ENCODE results near the gene TANGO2. TPM values are rescaled to one million over a fixed set of nuclear protein-coding genes. Genes with fewer than 3 reads are reported as not detected.

Gene TANGO2
- total RNA-seq, 1 experiment from 2014 or later: 21.5 TPM

- CTCF ChIA-PET: no interaction called here
- intact Hi-C loops (cut with micrococcal nuclease; ENCODE audit: unreplicated experiment): no loop called here
- no peak for TF ChIP-seq CTCF (conservative IDR thresholded peaks at IDR 0.05; ENCODE audit: low read depth, low read length)
- TF ChIP-seq EZH2 (IDR thresholded peaks at IDR 0.05; ENCODE audit: borderline replicate concordance, low read depth, low read length, poor library complexity, severe bottlenecking): no peak
- no peak overlapping the region for H3K27ac ChIP-seq (ENCODE audit: low read depth, low read length, poor library complexity, severe bottlenecking)
- peaks cover 7% of the 10 kb centered on the region for H3K4me1 ChIP-seq (ENCODE audit: insufficient read depth, low read length, poor library complexity, severe bottlenecking)
- H3K4me3 ChIP-seq (ENCODE audit: low read depth, low read length, poor library complexity, severe bottlenecking): no peak overlapping the region
- no peaks in the 10 kb centered on the region for H3K9me3 ChIP-seq (ENCODE audit: low read depth, low read length, poor library complexity, severe bottlenecking)
- no peaks in the 10 kb centered on the region for H3K27me3 ChIP-seq (replicated peaks; ENCODE audit: insufficient read depth, low read depth, low read length, poor library complexity)
- H3K36me3 ChIP-seq (ENCODE audit: insufficient read depth, low read length, poor library complexity, severe bottlenecking): no peaks in the 10 kb centered on the region
- no peak for DNase-seq (ENCODE audit: low spot score)
- POLR2A ChIA-PET (ENCODE audit: low non-redundant PET): no interaction called here
- no TSS peak for BruUV-seq (replicated peaks)
These were observed 28.0 kb upstream of the TANGO2 start for GRCh38 chr22:19992921-19993355.

GRCh38 chr22:19993926-19994325, 27.0 kb upstream of the TANGO2 start:
- CTCF ChIA-PET: no interaction called here
- POLR2A ChIA-PET (ENCODE audit: low non-redundant PET): no interaction called here

GRCh38 chr22:19994851-19995610, 25.9 kb upstream of the TANGO2 start:
- no peak for DNase-seq (ENCODE audit: low spot score)
- intact Hi-C loops (cut with micrococcal nuclease; ENCODE audit: unreplicated experiment): no loop called here
- ChIA-PET CTCF (no interaction called here), POLR2A (ENCODE audit: low non-redundant PET) (no interaction called here)
- H3K4me3 ChIP-seq (ENCODE audit: low read depth, low read length, poor library complexity, severe bottlenecking): no peak overlapping the region
- no peaks in the 10 kb centered on the region for H3K27me3 ChIP-seq (replicated peaks; ENCODE audit: insufficient read depth, low read depth, low read length, poor library complexity)
- H3K36me3 ChIP-seq (ENCODE audit: insufficient read depth, low read length, poor library complexity, severe bottlenecking): no peaks in the 10 kb centered on the region
- no TSS peak for BruUV-seq (replicated peaks)
- no peak overlapping the region for H3K27ac ChIP-seq (ENCODE audit: low read depth, low read length, poor library complexity, severe bottlenecking)
- no peaks in the 10 kb centered on the region for H3K9me3 ChIP-seq (ENCODE audit: low read depth, low read length, poor library complexity, severe bottlenecking)
- TF ChIP-seq CTCF (conservative IDR thresholded peaks at IDR 0.05; ENCODE audit: low read depth, low read length) (no peak), EZH2 (IDR thresholded peaks at IDR 0.05; ENCODE audit: borderline replicate concordance, low read depth, low read length, poor library complexity, severe bottlenecking) (no peak)
- peaks cover 13% of the 10 kb centered on the region for H3K4me1 ChIP-seq (ENCODE audit: insufficient read depth, low read length, poor library complexity, severe bottlenecking)

More at GRCh38 chr22:19993926-19994325, 27.0 kb upstream of the TANGO2 start:
- H3K4me1 ChIP-seq (ENCODE audit: insufficient read depth, low read length, poor library complexity, severe bottlenecking): peaks cover 13% of the 10 kb centered on the region
- no peaks in the 10 kb centered on the region for H3K36me3 ChIP-seq (ENCODE audit: insufficient read depth, low read length, poor library complexity, severe bottlenecking)
- DNase-seq (ENCODE audit: low spot score): no peak
- H3K27ac ChIP-seq (ENCODE audit: low read depth, low read length, poor library complexity, severe bottlenecking): no peak overlapping the region
- no peaks in the 10 kb centered on the region for H3K9me3 ChIP-seq (ENCODE audit: low read depth, low read length, poor library complexity, severe bottlenecking)
- TF ChIP-seq CTCF (conservative IDR thresholded peaks at IDR 0.05; ENCODE audit: low read depth, low read length) (no peak), EZH2 (IDR thresholded peaks at IDR 0.05; ENCODE audit: borderline replicate concordance, low read depth, low read length, poor library complexity, severe bottlenecking) (no peak)
- no TSS peak for BruUV-seq (replicated peaks)
- H3K27me3 ChIP-seq (replicated peaks; ENCODE audit: insufficient read depth, low read depth, low read length, poor library complexity): no peaks in the 10 kb centered on the region
- intact Hi-C loops (cut with micrococcal nuclease; ENCODE audit: unreplicated experiment): no loop called here
- H3K4me3 ChIP-seq (ENCODE audit: low read depth, low read length, poor library complexity, severe bottlenecking): no peak overlapping the region

Data from A673 (cell line).